HG03575 (cell line): Measurements from ENCODE around the gene PIK3R6.
"Not testable (repeated sequence)": the region's sequence is repeated elsewhere in the genome, so short reads cannot be mapped to it uniquely, and the experiment has no call there.

Experiments used
- ATAC-seq: cut with Tn5 transposase; IDR thresholded peaks from one replicate; pipeline ENCODE4 v1.9.1; 2021; ENCODE audit not compliant: unreplicated experiment, insufficient number of reproducible peaks, low FRiP score; ENCODE audit errors: extremely low read depth

Gene PIK3R6

GRCh38 chr17:8896087-8896486 lies 28.6 kb upstream of the PIK3R6 start:
- no peak for ATAC-seq

- no peak for ATAC-seq
These were observed 27.5 kb upstream of the PIK3R6 start for GRCh38 chr17:8894673-8895578.

GRCh38 chr17:8894202-8894671 lies 26.8 kb upstream of the PIK3R6 start:
- ATAC-seq = no peak

GRCh38 chr17:8893621-8894201 lies 26.2 kb upstream of the PIK3R6 start:
- ATAC-seq = no peak

- ATAC-seq = no peak
These were observed 25.6 kb upstream of the PIK3R6 start for GRCh38 chr17:8893059-8893458.

GRCh38 chr17:8892338-8892690 lies 24.8 kb upstream of the PIK3R6 start:
- ATAC-seq = no peak

- no peak for ATAC-seq
These were observed 23.2 kb upstream of the PIK3R6 start for GRCh38 chr17:8890671-8891070.

- no peak for ATAC-seq
These were observed 22.2 kb upstream of the PIK3R6 start for GRCh38 chr17:8889458-8890210.

GRCh38 chr17:8888704-8889302 lies 21.3 kb upstream of the PIK3R6 start:
- no peak for ATAC-seq

- ATAC-seq = no peak
These were observed 20.6 kb upstream of the PIK3R6 start for GRCh38 chr17:8887834-8888703.

- ATAC-seq = no peak
These were observed 19.8 kb upstream of the PIK3R6 start for GRCh38 chr17:8887301-8887700.

- no peak for ATAC-seq
These were observed 18.7 kb upstream of the PIK3R6 start for GRCh38 chr17:8885967-8886684.

- ATAC-seq = not testable (repeated sequence)
These were observed 17.9 kb upstream of the PIK3R6 start for GRCh38 chr17:8885163-8885966.

- no peak for ATAC-seq
These were observed 17.0 kb upstream of the PIK3R6 start for GRCh38 chr17:8884336-8884990.

GRCh38 chr17:8883353-8883752 lies 15.9 kb upstream of the PIK3R6 start:
- no peak for ATAC-seq

GRCh38 chr17:8881606-8882005 lies 14.1 kb upstream of the PIK3R6 start:
- no peak for ATAC-seq

- no peak for ATAC-seq
These were observed 13.0 kb upstream of the PIK3R6 start for GRCh38 chr17:8880466-8880865.
